ENCODE data around the gene TTC21A. TPM values are rescaled to one million over a fixed set of nuclear protein-coding genes. Genes with fewer than 3 reads are reported as not detected.

TTC21A gene
- total and polyA plus RNA-seq, 12 donors, result 1.2 to 35.7 (median 5.8) TPM

- WGBS, 4 donors, result 60 to 97% (median 77%) methylated on average over 1 to 2 of the region's 2 CpGs
- peak in 1 of 7 donors; percentile 28 for DNase-seq
- no peak for TF ChIP-seq POLR2A (IDR thresholded peaks at IDR 0.05)
- TF ChIP-seq, protein P1, sequence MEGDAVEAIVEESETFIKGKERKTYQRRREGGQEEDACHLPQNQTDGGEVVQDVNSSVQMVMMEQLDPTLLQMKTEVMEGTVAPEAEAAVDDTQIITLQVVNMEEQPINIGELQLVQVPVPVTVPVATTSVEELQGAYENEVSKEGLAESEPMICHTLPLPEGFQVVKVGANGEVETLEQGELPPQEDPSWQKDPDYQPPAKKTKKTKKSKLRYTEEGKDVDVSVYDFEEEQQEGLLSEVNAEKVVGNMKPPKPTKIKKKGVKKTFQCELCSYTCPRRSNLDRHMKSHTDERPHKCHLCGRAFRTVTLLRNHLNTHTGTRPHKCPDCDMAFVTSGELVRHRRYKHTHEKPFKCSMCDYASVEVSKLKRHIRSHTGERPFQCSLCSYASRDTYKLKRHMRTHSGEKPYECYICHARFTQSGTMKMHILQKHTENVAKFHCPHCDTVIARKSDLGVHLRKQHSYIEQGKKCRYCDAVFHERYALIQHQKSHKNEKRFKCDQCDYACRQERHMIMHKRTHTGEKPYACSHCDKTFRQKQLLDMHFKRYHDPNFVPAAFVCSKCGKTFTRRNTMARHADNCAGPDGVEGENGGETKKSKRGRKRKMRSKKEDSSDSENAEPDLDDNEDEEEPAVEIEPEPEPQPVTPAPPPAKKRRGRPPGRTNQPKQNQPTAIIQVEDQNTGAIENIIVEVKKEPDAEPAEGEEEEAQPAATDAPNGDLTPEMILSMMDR (IDR thresholded peaks at IDR 0.05), result no peak
- no peak overlapping the region for H3K4me3 ChIP-seq
- no peaks in the 10 kb centered on the region for H3K9me3 ChIP-seq (replicated peaks in 1 of 3)
- H3K27me3 ChIP-seq, result no peaks in the 10 kb centered on the region
- peaks cover 3 to 20% of the 10 kb centered on the region in 2 donors for H3K4me1 ChIP-seq (replicated peaks in 1 of 2)
- H3K27ac ChIP-seq, result no peak overlapping the region
- H3K36me3 ChIP-seq (replicated peaks in 1 of 2), result no peaks in the 10 kb centered on the region
- intact Hi-C loops (cut with DNase I), result loop anchor here in 1 of 2 donors (10.0 kb wide), 1 partner anchor 85 kb away; the partner anchor contains the start of gene XIRP1
Measured at GRCh38 chr3:39110041-39110639, 2.7 kb downstream of the TTC21A start.

DNA sequence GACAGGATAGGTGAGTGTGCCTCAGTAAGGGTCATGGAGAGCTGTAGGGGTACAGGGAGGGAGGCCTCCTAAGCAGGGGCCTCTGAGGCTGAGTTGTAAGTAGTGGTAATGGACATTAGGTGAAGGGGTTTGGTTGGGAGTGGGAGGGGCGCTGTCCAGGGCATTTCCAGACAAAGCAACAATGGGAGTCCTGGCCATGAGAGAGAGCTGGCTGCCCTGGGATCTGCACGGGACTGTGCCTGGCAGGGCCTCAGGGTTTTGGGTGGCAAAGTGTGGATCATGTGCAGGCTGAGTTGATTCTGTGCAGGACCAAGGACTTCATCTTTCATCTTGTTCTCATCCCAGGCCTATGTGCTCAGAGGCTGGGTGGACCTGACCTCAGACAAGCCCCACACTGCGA is 4.6 kb downstream of the TTC21A start:
- no peaks in the 10 kb centered on the region for H3K36me3 ChIP-seq (replicated peaks in 1 of 2)
- WGBS, 4 donors, result 94 to 97% (median 95%) methylated on average over 3 of the region's 3 CpGs
- no peak for DNase-seq
- no peaks in the 10 kb centered on the region for H3K9me3 ChIP-seq (replicated peaks in 1 of 3)
- peaks cover 3 to 5% of the 10 kb centered on the region in 2 donors for H3K4me1 ChIP-seq (replicated peaks in 1 of 2)
- intact Hi-C loops (cut with DNase I), result loop anchor here in 1 of 2 donors (10.0 kb wide), 1 partner anchor 83 kb away; the partner anchor contains the start of gene XIRP1
- no peak overlapping the region for H3K4me3 ChIP-seq
- no peak overlapping the region for H3K27ac ChIP-seq
- H3K27me3 ChIP-seq, result no peaks in the 10 kb centered on the region
- no peak for TF ChIP-seq POLR2A (IDR thresholded peaks at IDR 0.05)
- TF ChIP-seq, protein P1 (IDR thresholded peaks at IDR 0.05), result no peak

- TF ChIP-seq, protein P1 (IDR thresholded peaks at IDR 0.05), result no peak
- TF ChIP-seq POLR2A (IDR thresholded peaks at IDR 0.05), result no peak
- Histone ChIP-seq H3K4me3 (no peak overlapping the region), H3K9me3 (replicated peaks in 1 of 3) (no peaks in the 10 kb centered on the region), H3K4me1 (replicated peaks in 1 of 2) (peaks cover 3 to 5% of the 10 kb centered on the region in 2 donors), H3K27me3 (no peaks in the 10 kb centered on the region), H3K27ac (no peak overlapping the region), H3K36me3 (replicated peaks in 1 of 2) (no peaks in the 10 kb centered on the region)
- DNase-seq, result peak in 1 of 7 donors; percentile 23
- intact Hi-C loops (cut with DNase I), result loop anchor here in 1 of 2 donors (10.0 kb wide), 1 partner anchor 82 kb away; the partner anchor contains the start of gene XIRP1
- WGBS, 4 donors, result 88 to 100% (median 95%) methylated on average over 2 of the region's 2 CpGs
Measured at GRCh38 chr3:39112535-39112934, 5.1 kb downstream of the TTC21A start.

DNA sequence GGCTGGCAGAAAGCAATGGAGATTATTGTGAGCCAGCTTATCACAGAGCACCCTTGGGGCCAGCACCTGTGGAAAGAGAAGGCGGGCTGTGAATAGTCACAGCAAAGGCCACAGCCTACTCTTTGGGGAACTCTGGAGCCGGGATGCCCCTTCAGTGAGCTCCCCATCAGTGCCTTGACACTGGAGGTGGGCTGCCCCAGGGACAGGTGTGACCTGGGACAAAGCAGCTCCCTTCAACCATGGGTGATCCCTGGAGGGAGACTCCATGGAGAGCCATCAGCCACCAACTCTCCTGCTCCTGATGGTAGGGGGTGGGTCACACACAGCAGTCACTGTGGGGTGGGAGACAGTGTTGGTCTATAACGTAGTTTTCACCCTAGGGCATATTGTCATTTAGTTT is 5.8 kb downstream of the TTC21A start:
- H3K4me1 ChIP-seq (replicated peaks in 1 of 2), result peaks cover 0 to under 1% of the 10 kb centered on the region in 2 donors
- 61 to 98% (median 82%) methylated on average over 2 to 3 of the region's 3 CpGs for WGBS, 4 donors
- intact Hi-C loops (cut with DNase I), result loop anchor here in 1 of 2 donors (10.0 kb wide), 1 partner anchor 82 kb away; the partner anchor contains the start of gene XIRP1

More for the DNA sequence above, 5.8 kb downstream of the TTC21A start:
- Histone ChIP-seq H3K27me3 (no peaks in the 10 kb centered on the region), H3K4me3 (no peak overlapping the region), H3K27ac (no peak overlapping the region), H3K9me3 (replicated peaks in 1 of 3) (no peaks in the 10 kb centered on the region), H3K36me3 (replicated peaks in 1 of 2) (no peaks in the 10 kb centered on the region)
- peak in 1 of 7 donors; percentile 31 for DNase-seq
- no peak for TF ChIP-seq POLR2A (IDR thresholded peaks at IDR 0.05)
- TF ChIP-seq, protein P1 (IDR thresholded peaks at IDR 0.05), result no peak

All from adrenal gland (tissue), 12 donors.